Fibroblast of the aortic adventitia (primary cell): ENCODE data around the gene PHLDA1. TPM values are rescaled to one million over a fixed set of nuclear protein-coding genes. Genes with fewer than 3 reads are reported as not detected.

Experiments used
- DNase-seq: peaks from one replicate; pipeline ENCODE4 v3.0.0-alpha.2; 2010; ENCODE audit warnings: low read depth
- H3K4me3 ChIP-seq: 2 replicates; pipeline ENCODE4 v1.5.1; 2011; ENCODE audit warnings: low read depth, mild to moderate bottlenecking, control low read depth, low read length, moderate library complexity
- CTCF ChIP-seq: IDR thresholded peaks from 2 replicates; pipeline ENCODE4 v1.5.1; 2011; ENCODE audit warnings: mild to moderate bottlenecking, low read length, control low read depth, inconsistent platforms; ENCODE audit not compliant: insufficient read depth
- total RNA-seq: library from RNA; depleted of rRNA; stranded (reverse); fragments of >200 nt; gene quantifications from 2 replicates; pipeline ENCODE4 v1.2.3, GENCODE V29; 2012; ENCODE audit warnings: low replicate concordance

Gene PHLDA1
- total RNA-seq, 1 donor: 202 TPM

- no peak overlapping the region for H3K4me3 ChIP-seq
- no peak for TF ChIP-seq CTCF
- no peak for DNase-seq
Measured at GRCh38 chr12:76018672-76019071, 12.9 kb downstream of the PHLDA1 start.

- DNase-seq: peak; percentile 40
- TF ChIP-seq CTCF: no peak
- no peak overlapping the region for H3K4me3 ChIP-seq
Measured at GRCh38 chr12:76018111-76018510, 13.5 kb downstream of the PHLDA1 start.

GRCh38 chr12:76014007-76014406 lies 17.6 kb downstream of the PHLDA1 start:
- no peak for DNase-seq
- no peak for TF ChIP-seq CTCF
- H3K4me3 ChIP-seq: no peak overlapping the region

GRCh38 chr12:76013603-76014002 lies 18.0 kb downstream of the PHLDA1 start:
- no peak overlapping the region for H3K4me3 ChIP-seq
- TF ChIP-seq CTCF: no peak
- DNase-seq: no peak

- TF ChIP-seq CTCF: no peak
- no peak for DNase-seq
- H3K4me3 ChIP-seq: no peak overlapping the region
Measured at GRCh38 chr12:76012644-76013043, 18.9 kb downstream of the PHLDA1 start.

- DNase-seq: peak; percentile 34
- no peak overlapping the region for H3K4me3 ChIP-seq
- no peak for TF ChIP-seq CTCF
Measured at GRCh38 chr12:76010732-76011458, 20.7 kb downstream of the PHLDA1 start.

GRCh38 chr12:76008428-76008827 lies 23.1 kb downstream of the PHLDA1 start:
- no peak overlapping the region for H3K4me3 ChIP-seq
- no peak for TF ChIP-seq CTCF
- DNase-seq: no peak
